Cardiac muscle cell (in vitro differentiated cells and primary cell): ENCODE measurements around the gene RBP2. TPM values are rescaled to one million over a fixed set of nuclear protein-coding genes. Genes with fewer than 3 reads are reported as not detected.

Source experiments
- DNase-seq, 2 donors: peaks; one replicate each; pipeline versions ENCODE4 v3.0.0 to v3.0.0-alpha.2; 2010 to 2017; ENCODE audit warnings: low read depth in 1 of 2, low spot score in 1 of 2
- H3K27ac ChIP-seq: fragments of 200-600 bp; sonication (generic); 2 replicates; pipeline ENCODE4 v1.5.1; 2016
- H3K27me3 ChIP-seq: fragments of 200-600 bp; sonication (generic); 2 replicates; pipeline ENCODE4 v1.6.0; 2016; ENCODE audit warnings: control low read depth
- H3K36me3 ChIP-seq: fragments of 200-600 bp; sonication (generic); 2 replicates; pipeline ENCODE4 v1.5.1; 2016; ENCODE audit warnings: control low read depth
- H3K4me1 ChIP-seq: fragments of 200-600 bp; sonication (generic); 2 replicates; pipeline ENCODE4 v1.8.1; 2017; ENCODE audit warnings: low read depth, mild to moderate bottlenecking, mixed run types
- H3K4me3 ChIP-seq: fragments of 200-600 bp; sonication (generic); 2 replicates; pipeline ENCODE4 v1.5.1; 2016; ENCODE audit warnings: mild to moderate bottlenecking
- H3K9me3 ChIP-seq: fragments of 200-600 bp; sonication (generic); 2 replicates; pipeline ENCODE4 v1.5.1; 2017; ENCODE audit warnings: low read depth, mild to moderate bottlenecking, control low read depth
- CTCF ChIP-seq: IDR thresholded peaks from 2 replicates; pipeline ENCODE4 v1.5.1; 2012; ENCODE audit warnings: low read depth, mild to moderate bottlenecking, low read length
- polyA plus RNA-seq: library from polyadenylated mRNA; unstranded; fragments of >200 nt; fragmentation: Nextera tagmentation; extraction: Ambion mirVana; gene quantifications from 2 replicates; pipeline ENCODE4 v1.2.1, GENCODE V29; 2016
- total RNA-seq: library from RNA; depleted of rRNA; stranded (reverse); fragments of >200 nt; gene quantifications from 2 replicates; pipeline ENCODE4 v1.2.3, GENCODE V29; 2016

The RBP2 gene
- total and polyA plus RNA-seq, 2 experiments from 2014 or later = not detected

- Histone ChIP-seq H3K27ac (no peak overlapping the region), H3K36me3 (no peaks in the 10 kb centered on the region), H3K4me3 (no peak overlapping the region), H3K4me1 (no peaks in the 10 kb centered on the region), H3K27me3 (no peaks in the 10 kb centered on the region), H3K9me3 (no peaks in the 10 kb centered on the region)
- no peak for TF ChIP-seq CTCF
- no peak for DNase-seq
Measured at GRCh38 chr3:139499536-139499935, 23.2 kb upstream of the RBP2 start.

- no peaks in the 10 kb centered on the region for H3K9me3 ChIP-seq
- no peaks in the 10 kb centered on the region for H3K4me1 ChIP-seq
- no peaks in the 10 kb centered on the region for H3K36me3 ChIP-seq
- no peaks in the 10 kb centered on the region for H3K27me3 ChIP-seq
- TF ChIP-seq CTCF = no peak
- no peak overlapping the region for H3K4me3 ChIP-seq
- DNase-seq = no peak
- H3K27ac ChIP-seq = no peak overlapping the region
Measured at GRCh38 chr3:139493826-139494385, 17.6 kb upstream of the RBP2 start.

GRCh38 chr3:139491966-139492365 lies 15.7 kb upstream of the RBP2 start:
- H3K4me1 ChIP-seq = no peaks in the 10 kb centered on the region
- H3K36me3 ChIP-seq = no peaks in the 10 kb centered on the region
- no peak for TF ChIP-seq CTCF
- DNase-seq = no peak
- no peak overlapping the region for H3K4me3 ChIP-seq
- H3K27ac ChIP-seq = no peak overlapping the region
- no peaks in the 10 kb centered on the region for H3K27me3 ChIP-seq
- H3K9me3 ChIP-seq = no peaks in the 10 kb centered on the region

GRCh38 chr3:139491027-139491700 lies 14.8 kb upstream of the RBP2 start:
- Histone ChIP-seq H3K36me3 (no peaks in the 10 kb centered on the region), H3K9me3 (no peaks in the 10 kb centered on the region), H3K4me3 (no peak overlapping the region), H3K4me1 (no peaks in the 10 kb centered on the region), H3K27me3 (no peaks in the 10 kb centered on the region), H3K27ac (no peak overlapping the region)
- no peak for TF ChIP-seq CTCF
- DNase-seq = no peak

GRCh38 chr3:139482206-139482605 lies 5.9 kb upstream of the RBP2 start:
- H3K36me3 ChIP-seq = no peaks in the 10 kb centered on the region
- H3K27me3 ChIP-seq = no peaks in the 10 kb centered on the region
- no peak overlapping the region for H3K4me3 ChIP-seq
- H3K9me3 ChIP-seq = no peaks in the 10 kb centered on the region
- no peak for TF ChIP-seq CTCF
- H3K27ac ChIP-seq = no peak overlapping the region
- no peaks in the 10 kb centered on the region for H3K4me1 ChIP-seq
- DNase-seq = no peak
